GM18909 (cell line): ENCODE results near the gene PLPPR3.
A peak's percentile ranks its signal among the peaks of the same experiment; 100 is the strongest.

Experiments used
- ATAC-seq: cut with Tn5 transposase; IDR thresholded peaks from one replicate; pipeline ENCODE4 v1.9.1; 2021; ENCODE audit warnings: mild to moderate bottlenecking; ENCODE audit not compliant: unreplicated experiment, poor library complexity

PLPPR3 gene

DNA sequence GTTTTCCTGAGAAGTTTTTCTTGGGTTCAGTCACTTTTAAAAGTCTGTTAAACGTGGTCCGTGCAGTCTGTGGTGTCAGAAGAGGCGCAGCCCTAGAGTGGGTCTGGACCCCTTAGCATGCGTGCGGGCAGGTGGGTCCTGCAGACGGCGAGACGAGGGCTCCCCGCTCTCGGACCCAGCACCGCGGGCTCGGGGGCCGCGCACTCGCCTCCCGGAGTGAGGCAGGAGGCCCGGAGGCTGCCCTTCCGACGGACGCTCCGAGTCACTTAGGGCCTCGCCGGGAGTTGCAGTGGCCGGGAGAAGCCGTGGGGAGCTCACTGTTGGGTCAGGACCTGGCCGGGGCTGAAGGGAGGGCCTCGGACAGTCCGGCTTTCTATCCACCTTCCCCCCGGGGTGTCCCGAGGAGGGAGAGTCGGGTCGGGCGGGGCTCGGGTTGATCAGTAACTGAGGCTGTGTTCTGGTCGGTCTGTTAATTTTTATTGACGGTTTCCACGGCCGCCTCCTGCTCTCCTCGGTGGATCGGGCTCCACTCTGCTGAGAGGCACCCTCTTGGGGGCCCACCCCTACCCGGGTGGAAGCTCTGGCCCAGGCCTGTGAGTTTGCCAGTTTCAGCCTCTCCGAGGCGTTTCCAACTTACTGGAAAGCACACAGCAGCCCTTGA lies 23.2 kb downstream of the PLPPR3 start:
- ATAC-seq, result no peak

DNA sequence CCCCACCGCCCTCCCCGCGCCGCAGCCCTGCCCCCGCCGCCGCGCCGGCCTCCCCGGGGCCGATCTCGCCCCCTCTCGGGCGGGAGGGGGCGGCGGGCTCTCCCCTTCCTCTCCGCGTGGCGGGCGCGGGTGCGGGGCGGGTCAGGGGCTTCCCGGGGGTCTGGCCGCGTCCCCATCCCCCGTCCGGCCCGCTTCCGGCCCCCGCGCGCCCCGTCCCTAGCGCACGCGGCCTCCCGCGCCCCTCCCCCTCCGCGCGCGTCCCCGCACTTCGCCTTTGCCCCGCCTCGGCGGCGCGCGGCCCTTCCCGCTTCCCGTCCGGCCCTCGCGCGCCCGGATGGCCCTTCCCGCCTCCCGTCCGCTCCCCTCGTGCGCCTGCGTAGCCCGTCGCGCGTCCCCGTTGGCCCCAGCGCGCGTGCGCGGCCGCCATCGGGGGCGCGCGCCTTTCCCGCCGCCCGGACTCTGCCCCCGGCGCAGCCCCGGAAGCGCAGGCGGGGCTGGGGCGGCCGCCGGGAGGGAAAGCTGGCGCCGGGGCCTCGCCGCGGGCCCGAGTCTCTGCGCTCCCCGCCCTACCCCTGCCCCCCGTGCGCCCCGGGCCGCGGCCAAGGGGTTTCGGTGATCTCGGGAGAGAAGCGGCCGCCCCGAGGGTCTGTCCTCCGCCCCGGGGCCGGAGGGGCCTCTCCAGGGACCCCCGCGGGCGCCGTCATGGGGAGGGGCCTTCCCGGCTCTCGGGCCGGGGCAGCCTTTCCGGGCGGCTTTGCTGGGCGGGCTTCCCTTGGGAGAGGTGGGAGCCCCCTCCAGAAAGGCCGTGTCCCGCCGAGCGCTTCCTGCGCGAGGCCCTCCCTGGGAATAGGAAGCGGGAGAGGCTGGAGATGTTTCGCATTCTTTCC lies 24.0 kb downstream of the PLPPR3 start:
- peak; percentile 47 for ATAC-seq

DNA sequence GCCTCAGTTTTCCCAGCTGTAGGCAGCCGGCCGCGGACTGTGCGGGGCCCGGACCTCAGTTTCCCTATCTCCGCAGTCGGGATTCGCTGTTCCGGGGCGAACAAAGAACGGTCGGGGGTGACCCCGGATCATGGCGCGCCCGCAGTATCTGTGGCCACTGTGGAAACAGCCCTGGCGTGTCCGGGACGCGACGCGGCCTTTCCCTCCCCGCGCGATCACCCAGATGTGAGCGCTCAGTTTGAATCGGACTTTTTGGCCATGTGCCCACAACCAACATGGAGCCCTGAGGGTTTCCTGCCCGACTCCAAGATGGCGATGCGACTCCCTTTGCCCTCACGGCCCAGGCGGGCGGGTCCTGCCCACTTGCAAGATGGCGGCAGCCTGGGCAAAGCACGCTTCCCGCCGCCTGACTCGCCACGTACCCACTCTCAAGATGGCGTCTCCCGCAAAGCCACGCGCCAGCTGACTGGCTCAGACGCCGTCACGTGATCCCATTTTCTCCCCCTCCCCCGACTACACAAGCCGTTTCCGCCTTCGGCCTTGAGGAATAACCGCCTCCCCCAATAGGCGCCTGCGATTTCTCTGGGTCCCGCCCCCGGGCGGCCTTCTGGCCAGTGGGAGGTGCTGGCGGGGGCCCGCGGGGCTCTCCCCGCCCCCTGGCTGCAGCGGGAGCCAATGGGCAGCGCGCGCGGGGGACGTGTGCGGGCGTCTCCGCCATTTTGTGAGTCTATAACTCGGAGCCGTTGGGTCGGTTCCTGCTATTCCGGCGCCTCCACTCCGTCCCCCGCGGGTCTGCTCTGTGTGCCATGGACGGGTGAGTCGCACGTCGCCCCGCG lies 24.8 kb downstream of the PLPPR3 start, which contains the start of gene PTBP1:
TSS of gene PTBP1 (plus strand) at position 761 of the 836 bp plus-strand sequence. CDS start at position 807, 46 bp downstream.
- ATAC-seq, result peak; percentile 81

DNA sequence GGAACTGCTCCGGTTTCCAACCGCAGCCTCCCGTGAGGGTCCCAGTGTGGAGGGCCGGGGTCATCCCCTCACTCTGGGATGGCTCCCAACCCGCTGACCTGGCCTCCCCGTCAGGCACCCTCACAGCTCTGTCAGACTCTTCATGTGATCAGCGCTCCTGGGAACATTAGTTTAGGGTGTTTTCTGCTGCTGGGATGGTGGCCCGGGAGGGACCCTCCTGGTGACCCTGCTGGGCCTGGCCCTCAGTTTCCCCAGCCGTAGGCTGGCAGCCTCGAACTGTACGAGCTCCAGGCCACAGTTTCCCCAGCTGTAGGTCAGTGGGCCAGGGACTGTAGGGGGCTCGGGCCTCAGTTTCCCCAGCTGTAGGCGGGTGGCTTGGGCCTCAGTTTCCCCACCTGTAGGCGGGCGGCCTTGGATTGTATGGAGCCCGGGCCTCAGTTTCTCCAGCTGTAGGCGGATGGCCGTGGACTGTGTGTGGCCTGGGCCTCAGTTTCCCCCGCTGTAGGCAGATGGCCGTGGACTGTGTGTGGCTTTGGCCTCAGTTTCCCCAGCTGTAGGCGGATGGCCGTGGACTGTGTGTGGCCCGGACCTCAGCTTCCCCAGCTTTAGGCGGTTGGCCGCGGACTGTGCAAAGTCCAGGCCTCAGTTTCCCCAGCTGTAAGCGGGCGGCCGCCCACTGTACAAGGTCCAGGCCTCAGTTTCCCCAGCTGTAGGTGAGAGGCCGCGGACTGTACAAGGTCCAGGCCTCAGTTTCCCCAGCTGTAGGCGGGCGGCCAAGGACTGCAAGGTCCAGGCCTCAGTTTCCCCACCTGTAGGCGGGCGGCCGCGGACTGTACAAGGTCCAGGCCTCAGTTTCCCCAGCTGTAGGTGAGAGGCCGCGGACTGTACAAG lies 25.8 kb downstream of the PLPPR3 start:
- no peak for ATAC-seq

DNA sequence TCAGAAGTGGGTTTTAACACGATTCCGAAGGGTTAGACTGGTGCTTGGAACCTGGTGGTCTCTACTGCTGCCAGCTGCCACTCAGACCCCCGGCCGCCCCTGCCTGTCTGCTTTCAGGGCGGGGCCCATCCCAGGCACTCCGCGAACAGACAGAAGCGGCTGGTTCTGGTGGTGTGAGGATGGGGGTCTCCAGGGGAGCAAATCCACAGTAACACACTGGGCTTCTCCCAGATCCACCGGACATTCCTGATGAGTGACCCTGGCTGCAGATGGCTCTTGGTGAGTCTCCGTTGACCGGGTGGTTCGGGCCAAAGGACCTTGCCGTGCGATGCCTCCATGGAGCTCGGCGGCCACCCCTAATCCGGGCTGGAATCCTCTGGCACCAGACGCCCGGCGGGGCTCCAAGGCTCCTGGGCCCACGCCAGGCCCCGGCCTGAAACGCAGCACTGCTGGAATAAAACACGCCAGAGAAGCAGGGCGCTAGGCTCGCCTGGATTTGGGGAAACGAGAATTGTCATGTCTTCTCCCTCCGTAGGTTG lies 26.6 kb downstream of the PLPPR3 start:
- no peak for ATAC-seq

DNA sequence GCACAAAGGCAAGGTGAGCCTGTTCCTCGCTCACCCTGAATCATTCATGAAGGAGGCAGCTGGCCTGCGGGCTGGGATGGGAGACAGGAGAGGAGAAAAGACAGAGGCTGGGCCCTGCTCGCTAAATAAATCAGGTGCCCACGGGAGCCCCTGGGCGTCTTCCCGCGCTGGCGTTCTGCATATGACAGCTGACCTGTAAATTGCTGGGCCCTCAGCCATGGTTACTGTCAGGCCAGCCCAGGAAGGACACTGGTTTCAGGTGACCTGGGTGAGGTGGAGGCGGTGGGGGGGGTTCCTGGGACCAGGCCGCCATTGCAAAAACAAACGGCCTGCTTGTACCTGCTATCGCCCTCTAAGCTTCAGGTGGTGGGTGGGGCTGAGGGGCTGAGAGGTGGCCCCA lies 27.9 kb downstream of the PLPPR3 start:
- no peak for ATAC-seq

DNA sequence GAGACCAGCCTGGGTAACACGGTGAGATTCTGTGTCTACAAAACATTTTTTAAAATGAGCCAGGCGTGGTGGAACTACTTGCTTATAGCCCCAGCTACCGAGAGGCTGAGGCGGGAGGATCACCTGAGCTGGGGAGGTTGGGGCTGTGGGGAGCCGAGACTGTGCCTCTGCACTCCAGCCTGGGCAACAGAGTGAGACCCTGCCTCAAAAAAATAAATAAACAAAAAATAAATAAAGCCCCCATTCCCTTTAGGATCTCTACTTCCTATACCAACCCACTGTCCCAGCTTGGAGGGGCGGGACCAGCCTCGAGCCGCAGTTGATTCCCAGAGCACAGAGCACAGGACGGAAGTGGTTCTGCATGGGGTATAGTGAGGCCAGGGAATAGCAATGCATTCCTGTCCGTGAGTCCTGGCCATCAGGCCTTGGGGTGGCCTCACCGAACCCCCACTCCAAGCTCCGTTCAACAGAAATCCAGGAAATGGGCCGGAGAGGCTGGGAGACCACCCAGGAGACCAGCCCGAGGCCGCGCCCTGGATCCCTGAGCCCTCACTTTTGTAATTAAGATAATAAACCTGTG lies 29.4 kb downstream of the PLPPR3 start:
- ATAC-seq, result no peak

DNA sequence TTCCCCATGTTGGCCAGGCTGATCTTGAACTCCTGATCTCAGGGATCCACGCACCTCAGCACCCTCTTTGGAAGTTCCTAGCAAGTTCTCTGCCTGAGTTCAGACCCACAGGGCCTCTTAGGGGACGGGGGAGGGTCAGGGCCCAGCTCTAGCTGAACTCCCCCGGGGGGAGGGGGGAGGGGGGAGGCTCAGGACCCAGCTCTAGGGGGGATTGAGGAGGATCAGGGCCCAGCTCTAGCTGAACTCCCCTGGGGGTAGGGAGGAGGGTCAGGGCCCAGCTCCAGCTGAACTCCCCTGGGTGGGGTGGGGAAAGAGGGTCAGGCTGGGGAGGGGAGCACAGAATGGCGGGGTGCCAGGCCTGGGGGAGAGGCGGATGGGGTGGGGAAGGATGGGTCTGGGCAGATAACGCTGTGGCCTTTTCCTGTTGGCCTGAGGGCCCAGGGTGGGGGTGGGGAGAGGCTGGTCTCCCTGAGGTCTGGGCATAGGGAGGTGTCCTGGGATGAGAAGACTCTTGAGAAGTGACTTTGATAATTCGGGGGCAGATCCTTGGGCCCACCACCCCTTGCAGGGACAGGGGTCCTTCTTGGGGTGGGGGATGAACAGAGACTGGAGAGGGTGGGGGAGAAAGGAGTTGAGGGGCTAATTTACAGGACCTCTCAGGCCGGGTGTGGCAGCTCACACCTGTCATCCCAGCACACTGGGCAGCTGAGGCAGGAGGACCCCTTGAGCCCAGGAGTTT lies 30.0 kb downstream of the PLPPR3 start:
- no peak for ATAC-seq

DNA sequence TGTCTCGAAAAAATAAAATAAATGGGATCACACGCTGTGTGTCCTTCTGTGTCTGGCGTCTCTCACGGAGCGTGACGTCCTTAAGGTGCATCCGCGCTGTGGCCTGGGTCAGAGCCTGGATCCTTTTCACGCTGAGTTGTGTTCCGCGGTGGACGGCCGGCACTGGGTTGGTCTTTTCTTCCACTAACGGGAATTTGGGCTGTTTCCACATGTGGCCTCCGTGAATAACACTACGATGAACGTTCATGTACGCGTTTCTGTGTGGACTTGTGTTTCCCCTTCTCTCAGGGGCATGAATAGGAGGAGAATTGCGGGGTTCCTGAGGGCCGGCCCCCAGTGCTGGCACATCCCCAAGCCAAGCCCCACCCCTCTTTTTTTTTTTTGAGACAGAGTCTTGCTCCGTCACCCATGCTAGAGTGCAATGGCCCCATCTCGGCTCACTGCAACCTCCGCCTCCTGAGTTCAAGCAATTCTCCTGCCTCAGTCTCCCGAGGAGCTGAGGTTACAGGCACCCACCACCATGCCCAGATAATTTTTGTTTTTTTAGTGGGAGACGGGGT lies 30.7 kb downstream of the PLPPR3 start:
- no peak for ATAC-seq

DNA sequence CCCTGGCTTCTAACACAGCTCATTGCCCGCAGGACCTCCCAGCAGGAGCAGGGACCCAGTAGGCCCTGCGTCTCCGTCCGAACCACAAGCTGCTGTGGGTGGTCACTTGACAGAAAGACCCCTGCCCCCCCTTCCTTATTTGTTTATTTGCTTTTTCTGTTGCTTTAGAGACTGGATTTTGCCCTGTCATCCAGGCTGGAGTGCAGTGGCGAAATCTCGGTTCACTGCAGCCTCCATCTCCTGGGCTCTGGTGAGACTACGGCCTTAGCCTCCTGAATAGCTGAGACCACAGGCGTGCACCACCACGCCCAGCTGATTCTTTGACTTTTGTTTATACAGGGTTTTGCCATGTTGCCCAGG lies 32.1 kb downstream of the PLPPR3 start:
- no peak for ATAC-seq

DNA sequence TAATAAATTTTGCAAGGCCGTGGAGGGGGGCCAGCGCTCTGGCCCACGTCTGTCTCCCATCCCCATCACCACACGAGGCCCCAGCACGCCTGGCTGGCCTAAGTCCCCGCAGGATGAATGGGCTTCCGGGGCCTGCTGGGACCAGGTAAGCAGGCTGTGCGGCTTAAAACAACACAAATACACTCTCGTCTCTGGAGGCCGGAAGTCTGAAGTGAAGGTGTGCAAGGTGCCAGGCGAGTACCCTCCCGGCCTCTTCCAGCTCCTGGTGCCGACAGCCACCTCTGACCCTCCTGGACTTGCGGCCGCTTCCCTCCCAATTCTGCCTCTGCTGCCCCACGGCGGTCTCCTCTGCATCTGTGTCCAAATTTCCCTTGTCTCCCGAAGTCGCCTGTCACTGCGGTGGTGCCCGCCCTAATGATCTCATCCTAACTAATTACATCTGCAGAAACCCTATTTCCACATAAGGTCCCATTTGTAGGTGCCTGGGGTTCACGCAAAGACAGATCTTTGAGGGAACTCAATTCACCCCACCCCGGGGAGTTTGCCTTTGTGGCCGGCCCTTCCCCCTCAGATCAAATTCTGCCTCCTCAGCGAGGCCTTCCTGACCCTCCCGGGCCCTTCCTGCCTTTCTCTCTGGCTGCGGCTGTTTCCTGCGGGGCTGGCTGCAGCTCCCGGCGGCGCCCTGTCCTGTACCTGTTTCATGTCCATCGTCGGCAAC lies 32.6 kb downstream of the PLPPR3 start:
- no peak for ATAC-seq

DNA sequence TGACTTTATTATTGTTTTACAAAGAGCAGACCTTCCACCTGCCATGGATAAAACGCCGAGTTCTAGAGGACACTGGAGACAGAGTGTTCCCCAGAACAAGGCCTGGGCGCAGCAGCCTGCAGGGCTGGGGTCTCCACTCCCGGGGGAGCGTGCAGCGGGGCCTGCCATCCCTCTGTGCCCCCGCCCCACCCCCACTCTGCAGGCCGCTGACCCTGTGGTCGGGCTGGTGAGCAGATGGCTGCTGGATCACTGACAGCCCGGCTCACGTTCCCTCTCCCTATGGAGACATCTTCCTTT lies 33.1 kb downstream of the PLPPR3 start:
- ATAC-seq, result no peak

DNA sequence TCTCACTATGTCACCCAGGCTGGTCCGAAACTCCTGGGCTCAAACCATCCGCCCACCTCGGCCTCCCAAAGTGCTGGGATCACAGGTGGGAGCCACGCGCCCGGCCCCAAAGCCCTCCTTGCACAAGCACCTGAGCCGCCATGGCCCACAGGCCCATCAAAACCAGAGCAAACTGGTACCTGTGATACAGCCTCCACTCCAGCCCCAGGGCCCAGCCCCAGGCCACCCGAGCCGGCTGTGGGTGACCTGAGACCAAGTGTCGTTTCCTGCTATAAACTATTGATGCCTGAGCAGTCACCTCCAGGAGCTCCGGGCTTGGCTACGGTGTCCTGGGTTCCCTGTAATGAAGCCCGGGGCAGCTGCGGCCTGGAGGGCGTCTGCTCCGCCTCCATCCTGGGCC lies 34.2 kb downstream of the PLPPR3 start:
- ATAC-seq, result no peak

DNA sequence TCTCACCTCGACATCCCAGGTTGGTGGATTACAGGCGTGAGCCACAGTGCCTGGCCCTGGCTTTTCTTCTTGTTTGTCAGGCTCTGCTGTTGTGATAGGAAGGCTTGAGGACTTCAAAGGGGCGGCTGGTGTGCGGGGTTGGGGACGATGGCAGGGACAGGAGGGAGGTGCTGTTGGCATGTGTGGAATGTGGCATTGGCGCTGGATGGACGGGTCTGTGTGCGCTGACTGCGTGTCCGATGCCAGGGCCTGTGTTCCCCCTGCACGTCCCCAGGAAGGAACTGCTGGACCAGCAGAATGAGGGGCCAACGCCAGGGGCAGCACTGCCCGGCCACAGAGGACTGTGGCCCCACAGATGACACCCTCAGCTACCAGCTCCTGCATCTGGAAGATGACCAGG lies 37.2 kb downstream of the PLPPR3 start:
- ATAC-seq, result no peak

DNA sequence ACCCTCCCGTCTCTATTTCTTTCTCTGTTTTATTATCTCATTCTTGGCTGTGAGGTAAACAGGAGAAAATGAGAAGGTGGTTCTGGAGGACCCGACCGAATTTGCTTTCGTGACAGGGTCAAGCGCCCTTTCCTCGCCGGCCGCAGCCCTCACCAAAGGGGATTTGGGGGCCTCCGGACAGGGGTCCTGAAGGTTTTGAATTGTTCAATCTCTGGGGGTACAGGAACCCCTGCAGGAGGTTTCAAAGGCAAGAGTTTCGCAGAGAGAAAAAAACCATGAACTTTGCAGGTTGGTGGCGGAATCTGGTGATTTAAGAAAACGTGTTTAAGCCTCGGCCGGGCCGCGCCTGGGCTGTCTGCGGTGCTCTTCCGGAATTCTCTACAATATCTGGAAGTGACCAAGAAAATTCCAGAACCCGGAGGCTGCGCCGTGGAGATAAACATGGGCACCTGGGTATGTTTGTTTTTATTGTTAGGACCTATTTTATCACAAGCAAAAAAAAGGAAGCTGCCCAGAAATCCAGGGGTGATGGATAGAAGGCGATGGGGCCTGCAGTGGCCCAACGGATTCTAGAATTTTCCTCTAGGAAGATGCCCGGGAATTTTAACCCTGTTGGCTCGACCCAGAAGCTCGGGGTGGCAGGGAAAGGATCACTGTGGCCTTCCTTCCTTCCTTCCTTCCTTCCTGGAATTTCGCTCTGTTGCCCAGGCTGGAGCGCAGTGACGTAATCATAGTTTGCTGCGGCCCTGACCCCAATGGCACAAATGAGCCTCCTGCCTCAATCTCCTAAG lies 38.7 kb downstream of the PLPPR3 start:
- no peak for ATAC-seq

DNA sequence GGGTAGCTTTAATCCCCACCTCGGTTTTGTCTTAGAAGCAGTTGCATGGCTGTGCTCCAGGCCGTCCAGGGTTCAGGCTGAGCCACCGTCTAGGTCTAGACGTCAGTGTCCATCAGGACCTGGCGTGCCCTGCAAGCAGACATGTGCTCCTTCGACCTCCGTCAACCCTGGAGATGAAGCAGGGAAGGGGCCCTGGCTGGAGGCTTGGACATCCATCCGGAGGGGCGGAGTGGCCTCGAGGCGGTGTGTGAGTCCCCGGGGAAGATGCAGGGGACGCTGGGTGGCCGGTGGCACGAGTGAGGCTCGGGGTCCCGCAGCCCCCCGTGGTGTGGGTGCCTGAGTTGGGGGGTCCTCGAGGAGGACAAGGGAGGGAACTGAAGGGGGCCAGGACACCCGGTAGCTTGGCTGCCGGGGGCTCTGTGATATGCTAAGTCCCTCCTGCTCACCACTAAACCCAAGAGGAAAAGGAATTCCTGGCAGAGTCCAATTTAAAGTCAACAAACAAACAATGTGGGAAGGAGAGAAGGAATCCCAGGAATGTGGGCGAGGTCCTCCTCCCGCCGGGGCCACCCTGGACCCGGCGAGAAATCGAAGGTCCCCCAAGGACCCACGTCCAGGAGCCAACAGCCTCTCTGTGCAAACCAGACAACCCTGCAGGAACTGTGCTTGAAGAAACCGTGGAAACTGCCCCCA lies 39.4 kb downstream of the PLPPR3 start:
- ATAC-seq, result no peak

DNA sequence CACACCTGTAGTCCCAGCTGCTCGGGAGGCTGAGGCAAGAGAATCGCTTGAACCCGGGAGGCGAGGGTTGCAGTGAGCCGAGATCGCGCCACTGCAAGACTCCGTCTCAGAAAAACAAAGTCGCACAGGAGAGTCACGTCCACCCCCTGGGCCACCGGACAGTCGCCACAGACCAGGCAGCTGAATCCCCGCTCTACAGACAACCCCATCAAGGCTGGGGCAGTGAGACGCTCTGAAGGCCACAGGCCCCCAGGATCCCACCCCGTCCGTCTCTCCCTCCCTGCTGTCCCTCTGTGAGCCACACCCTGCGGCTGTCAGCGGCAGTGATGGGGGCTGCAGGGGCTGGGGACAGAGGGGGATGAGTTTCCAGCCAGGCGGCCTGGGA lies 40.0 kb downstream of the PLPPR3 start:
- no peak for ATAC-seq
